Measurements from ENCODE around the gene OR52H1.

The OR52H1 gene

DNA sequence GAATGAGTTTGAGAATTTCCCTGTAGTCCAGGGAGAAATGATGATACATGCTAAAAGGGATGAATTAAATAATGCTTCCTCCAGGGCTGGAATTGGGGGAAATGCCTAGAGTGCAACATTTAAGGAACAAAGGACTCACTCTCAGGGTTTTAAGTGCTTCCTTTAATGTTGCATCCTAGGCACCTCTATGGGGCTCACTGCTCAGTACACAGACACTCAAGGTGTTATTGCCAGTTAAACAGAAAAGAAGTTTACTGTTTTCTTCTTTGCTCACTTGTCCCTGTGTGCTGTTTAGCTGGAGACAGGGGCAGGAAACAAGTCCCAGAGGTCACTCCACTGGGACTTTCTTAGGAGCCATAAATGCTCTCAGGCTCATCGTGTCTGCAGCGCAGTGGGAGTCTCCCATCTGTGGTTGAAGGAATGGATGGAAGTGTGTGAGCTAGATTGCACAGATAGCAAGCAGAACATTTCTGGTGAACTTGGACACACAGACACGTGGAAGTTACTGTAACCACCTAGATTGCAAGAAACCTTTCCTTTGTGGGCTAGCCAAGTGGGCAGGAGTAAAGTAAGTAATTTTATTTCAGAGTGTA, 8.4 kb upstream of the OR52H1 start:
- DNase-seq (ENCODE audit: low spot score): no peak
- TF ChIP-seq, protein P1, sequence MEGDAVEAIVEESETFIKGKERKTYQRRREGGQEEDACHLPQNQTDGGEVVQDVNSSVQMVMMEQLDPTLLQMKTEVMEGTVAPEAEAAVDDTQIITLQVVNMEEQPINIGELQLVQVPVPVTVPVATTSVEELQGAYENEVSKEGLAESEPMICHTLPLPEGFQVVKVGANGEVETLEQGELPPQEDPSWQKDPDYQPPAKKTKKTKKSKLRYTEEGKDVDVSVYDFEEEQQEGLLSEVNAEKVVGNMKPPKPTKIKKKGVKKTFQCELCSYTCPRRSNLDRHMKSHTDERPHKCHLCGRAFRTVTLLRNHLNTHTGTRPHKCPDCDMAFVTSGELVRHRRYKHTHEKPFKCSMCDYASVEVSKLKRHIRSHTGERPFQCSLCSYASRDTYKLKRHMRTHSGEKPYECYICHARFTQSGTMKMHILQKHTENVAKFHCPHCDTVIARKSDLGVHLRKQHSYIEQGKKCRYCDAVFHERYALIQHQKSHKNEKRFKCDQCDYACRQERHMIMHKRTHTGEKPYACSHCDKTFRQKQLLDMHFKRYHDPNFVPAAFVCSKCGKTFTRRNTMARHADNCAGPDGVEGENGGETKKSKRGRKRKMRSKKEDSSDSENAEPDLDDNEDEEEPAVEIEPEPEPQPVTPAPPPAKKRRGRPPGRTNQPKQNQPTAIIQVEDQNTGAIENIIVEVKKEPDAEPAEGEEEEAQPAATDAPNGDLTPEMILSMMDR (IDR thresholded peaks at IDR 0.05; ENCODE audit: extremely low read depth, missing control alignments): no peak

DNA sequence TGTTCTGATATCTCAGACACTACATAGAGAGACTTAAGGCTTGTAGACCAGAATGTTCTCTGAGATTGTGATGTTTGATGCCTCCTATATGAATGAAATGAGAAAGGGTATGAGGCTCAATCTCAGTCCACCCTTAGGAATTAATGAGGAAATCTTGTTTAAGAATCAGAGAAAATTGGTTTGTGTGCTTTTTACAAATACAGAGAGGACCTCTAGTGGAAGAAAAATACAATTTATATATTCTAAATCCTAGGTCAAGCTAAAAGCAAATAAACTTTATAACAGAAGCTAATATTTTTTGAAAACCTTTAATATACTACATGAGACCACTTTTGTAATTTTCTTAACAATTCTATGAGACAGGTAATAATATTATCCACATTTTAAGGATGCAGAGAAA, 5.0 kb upstream of the OR52H1 start:
- TF ChIP-seq, protein P1 (IDR thresholded peaks at IDR 0.05; ENCODE audit: extremely low read depth, missing control alignments): no peak
- DNase-seq (ENCODE audit: low spot score): no peak

DNA sequence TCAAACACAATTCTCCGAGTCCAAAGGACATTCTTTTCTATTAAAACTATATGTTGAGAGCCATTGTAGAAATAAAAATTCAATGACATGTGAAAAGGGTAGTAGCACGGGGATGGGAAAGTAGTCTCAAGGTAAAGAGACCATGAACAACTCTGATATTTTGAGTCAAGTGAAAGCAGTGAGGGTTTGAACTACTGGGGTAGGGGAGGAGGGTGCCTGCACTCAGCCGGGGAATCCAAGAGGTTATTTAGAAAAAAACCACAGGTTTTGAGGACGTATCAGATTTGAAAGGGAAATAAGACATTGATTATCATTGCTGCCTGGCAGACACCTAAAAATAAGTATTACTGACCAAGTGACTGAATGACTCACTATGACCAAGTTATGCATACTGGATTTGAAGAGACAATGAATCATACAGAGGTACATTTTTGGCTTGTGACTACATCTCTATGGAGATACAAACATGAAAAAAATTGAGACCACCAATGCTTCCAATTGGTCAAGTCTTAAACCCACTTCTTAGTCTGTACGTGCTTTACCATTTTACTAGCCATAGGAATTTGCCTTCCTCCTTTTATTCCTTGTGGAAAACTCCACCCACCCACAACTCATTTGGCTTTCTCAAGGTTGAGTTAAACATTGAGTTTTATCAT, 2.2 kb upstream of the OR52H1 start:
- no peak for DNase-seq (ENCODE audit: low spot score)
- TF ChIP-seq, protein P1 (IDR thresholded peaks at IDR 0.05; ENCODE audit: extremely low read depth, missing control alignments): no peak

DNA sequence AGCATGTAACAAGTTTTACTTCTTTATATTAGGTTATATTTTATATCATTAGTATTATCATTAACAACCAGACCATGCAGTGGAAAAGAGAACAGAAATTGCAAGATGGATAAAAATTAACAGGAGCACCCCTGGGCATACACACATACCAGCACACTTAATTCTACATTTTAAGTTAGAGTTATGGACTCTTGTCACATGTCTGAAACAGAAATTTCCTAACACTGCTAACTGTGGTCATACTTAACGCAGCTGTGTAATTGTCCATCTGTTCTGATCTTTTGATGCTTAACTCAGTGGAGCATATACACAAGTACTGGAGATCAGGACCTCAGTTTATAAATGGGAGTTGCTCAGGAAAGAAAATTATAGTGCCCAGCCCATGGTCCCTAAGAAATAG, 358 bp downstream of the OR52H1 start:
- TF ChIP-seq, protein P1 (IDR thresholded peaks at IDR 0.05; ENCODE audit: extremely low read depth, missing control alignments): no peak
- no peak for DNase-seq (ENCODE audit: low spot score)

DNA sequence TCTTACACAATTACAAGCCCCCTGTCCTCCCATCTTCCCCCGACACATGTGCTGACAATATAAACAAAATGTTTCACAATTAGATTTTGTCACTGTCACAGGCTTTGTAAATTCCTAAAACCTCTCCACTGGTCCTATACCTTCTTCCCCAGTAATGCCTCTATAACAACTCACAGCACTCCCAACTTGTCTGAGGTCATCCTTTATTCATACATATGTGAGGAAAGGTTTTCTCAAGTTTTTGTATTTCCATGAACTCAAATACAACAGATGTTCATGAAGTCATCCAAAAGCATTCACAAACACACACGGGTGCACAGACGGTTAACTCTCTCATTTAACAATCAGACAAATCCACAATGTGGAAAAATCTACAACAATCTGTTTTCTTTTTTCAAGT, 1.9 kb downstream of the OR52H1 start:
- TF ChIP-seq, protein P1 (IDR thresholded peaks at IDR 0.05; ENCODE audit: extremely low read depth, missing control alignments): no peak
- DNase-seq (ENCODE audit: low spot score): no peak

DNA sequence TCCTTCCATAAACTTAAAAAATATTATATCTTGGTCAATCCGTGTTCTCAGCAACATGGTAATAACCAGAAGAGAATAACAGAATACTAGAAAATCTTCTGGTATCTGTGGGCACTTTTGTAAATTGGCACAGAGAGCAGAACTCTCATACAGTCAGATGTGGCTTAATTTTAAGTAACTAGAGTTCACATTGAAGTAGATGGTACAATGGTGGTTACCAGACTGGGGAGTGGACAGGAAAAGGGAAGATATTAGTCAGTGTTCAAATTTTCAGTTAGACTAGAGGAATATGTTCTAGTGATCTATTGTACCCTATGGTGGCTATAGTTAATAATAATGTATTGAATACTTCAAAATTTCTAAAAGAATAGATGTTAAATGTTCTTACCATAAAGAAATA, 6.9 kb downstream of the OR52H1 start:
- DNase-seq (ENCODE audit: low spot score): no peak
- TF ChIP-seq, protein P1 (IDR thresholded peaks at IDR 0.05; ENCODE audit: extremely low read depth, missing control alignments): no peak

DNA sequence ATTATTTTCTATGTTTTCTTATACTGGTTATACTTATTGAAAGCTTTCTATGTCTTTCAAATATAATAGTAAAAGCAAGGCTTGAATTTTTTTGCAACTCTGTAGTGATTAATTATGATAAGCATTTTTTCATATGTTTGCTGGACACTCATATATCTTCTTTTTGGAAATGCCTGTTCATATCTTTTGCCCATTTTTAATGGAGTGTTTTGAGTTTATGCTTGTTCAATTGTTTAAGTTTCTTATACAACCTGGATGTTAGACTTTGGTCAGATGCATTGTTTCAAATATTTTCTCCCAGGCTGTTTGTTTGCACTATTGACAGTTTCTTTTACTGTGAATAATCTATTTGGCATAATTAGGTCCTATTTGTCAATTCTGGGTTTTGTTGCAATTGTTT, 11.9 kb downstream of the OR52H1 start:
- no peak for DNase-seq (ENCODE audit: low spot score)
- TF ChIP-seq, protein P1 (IDR thresholded peaks at IDR 0.05; ENCODE audit: extremely low read depth, missing control alignments): no peak

Measured in GM20000 (cell line).